HCT116 (cell line): ENCODE data around the gene RXFP1. TPM values are rescaled to one million over a fixed set of nuclear protein-coding genes. Genes with fewer than 3 reads are reported as not detected.

ENCODE experiments used
- ATAC-seq: fragments of 200-7000 bp; cut with Tn5 transposase; 2 replicates; pipeline ENCODE4 v1.9.1; 2020; ENCODE audit warnings: mild to moderate bottlenecking, moderate library complexity
- BruUV-seq: library from RNA; stranded (reverse); fragments of 400-500 nt; replicated peaks from 2 replicates; lab custom pipeline; 2021; lab: Mats Ljungman, UMichigan
- CTCF ChIA-PET: fragments of 300-600 bp; sonication (Branson Sonifier 250); formaldehyde crosslinking; loops from one replicate; lab custom pipeline; 2021; ENCODE audit warnings: antibody characterized with exemption; lab: Charles Lee
- POLR2A ChIA-PET: fragments of 300-600, 350-600 bp; sonication (Branson Sonifier 250); formaldehyde crosslinking; loops from one replicate; lab custom pipeline; 2021; ENCODE audit warnings: antibody characterized with exemption; lab: Charles Lee
- RAD21 ChIA-PET, 2 experiments: fragments of 300-600 bp; sonication (Branson Sonifier 250); formaldehyde crosslinking; loops; one replicate each; lab custom pipeline; 2023; ENCODE audit warnings: low total read pairs in 2 of 2; ENCODE audit not compliant: uncharacterized antibody in 2 of 2, unreplicated experiment in 2 of 2, low non-redundant PET in 1 of 2; lab: Charles Lee
- DNase-seq: peaks from one replicate; pipeline ENCODE4 v3.0.0-alpha.2; 2010; ENCODE audit warnings: low read depth, low spot score
- H2AFZ ChIP-seq: fragments of 200-600 bp; shearing (Covaris generic), sonication (generic); 2 replicates; pipeline ENCODE4 v1.6.1; 2017; ENCODE audit warnings: low read depth, mixed run types, mixed read lengths, antibody characterized with exemption, low read length; ENCODE audit not compliant: poor library complexity, severe bottlenecking
- H3K27ac ChIP-seq: 2 replicates; pipeline ENCODE4 v1.5.1; 2012; ENCODE audit warnings: low read depth, low read length
- H3K27me3 ChIP-seq: fragments of 200-600 bp; sonication (generic); 2 replicates; pipeline ENCODE4 v1.6.1; 2016; ENCODE audit warnings: mixed run types, low read length, mixed read lengths; ENCODE audit not compliant: insufficient read depth
- H3K36me3 ChIP-seq, 2 experiments: fragments of 200-500 bp in 1 of 2; fragments of 200-600 bp in 1 of 2; sonication (Bioruptor generic) in 1 of 2; sonication (generic) in 1 of 2; 2 replicates each; pipeline versions ENCODE4 v1.5.1 to v1.6.1; 2014 to 2016; ENCODE audit warnings: low read length in 2 of 2, inconsistent platforms in 1 of 2, mixed read lengths in 1 of 2, mixed run types in 1 of 2; ENCODE audit not compliant: insufficient read depth in 2 of 2, control insufficient read depth in 1 of 2
- H3K4me1 ChIP-seq, 2 experiments: fragments of 200-600 bp in 1 of 2; sonication (generic) in 1 of 2; 2 replicates each; pipeline versions ENCODE4 v1.5.1 to v1.6.1; 2012 to 2017; ENCODE audit warnings: low read length in 2 of 2, inconsistent platforms in 1 of 2, mild to moderate bottlenecking in 1 of 2, mixed read lengths in 1 of 2, mixed run types in 1 of 2, moderate library complexity in 1 of 2; ENCODE audit not compliant: insufficient read depth in 2 of 2, control insufficient read depth in 1 of 2
- H3K4me2 ChIP-seq: fragments of 200-600 bp; sonication (generic); 2 replicates; pipeline ENCODE4 v1.6.1; 2017; ENCODE audit warnings: mixed run types, low read length, mixed read lengths
- H3K4me3 ChIP-seq, 2 experiments: fragments of 200-600 bp in 1 of 2; sonication (generic) in 1 of 2; replicated peaks in 1 of 2; 2 replicates each; pipeline ENCODE4 v1.5.1; 2011 to 2016; ENCODE audit warnings: low read length in 2 of 2, control low read depth in 1 of 2, low read depth in 1 of 2, mild to moderate bottlenecking in 1 of 2, mixed read lengths in 1 of 2, mixed run types in 1 of 2
- H3K79me2 ChIP-seq: fragments of 200-600 bp; sonication (generic); 2 replicates; pipeline ENCODE4 v1.6.1; 2017; ENCODE audit warnings: mild to moderate bottlenecking, mixed run types, low read length, moderate library complexity, mixed read lengths; ENCODE audit not compliant: insufficient read depth
- H3K9ac ChIP-seq: fragments of 200-600 bp; sonication (generic); 2 replicates; pipeline ENCODE4 v1.6.1; 2016; ENCODE audit warnings: low read length, mixed read lengths
- H3K9me2 ChIP-seq: fragments of 200-600 bp; sonication (generic), shearing (Covaris generic); 2 replicates; pipeline ENCODE4 v1.6.1; 2017; ENCODE audit warnings: mixed run types, mild to moderate bottlenecking, moderate library complexity; ENCODE audit not compliant: insufficient read depth
- H3K9me3 ChIP-seq, 2 experiments: fragments of 200-500 bp in 1 of 2; fragments of 200-600 bp in 1 of 2; sonication (Bioruptor generic) in 1 of 2; sonication (generic) in 1 of 2; 2 replicates each; pipeline ENCODE4 v1.6.1; 2014 to 2017; ENCODE audit warnings: low read length in 2 of 2, mixed read lengths in 2 of 2, inconsistent platforms in 1 of 2, low read depth in 1 of 2, mild to moderate bottlenecking in 1 of 2, mixed run types in 1 of 2, moderate library complexity in 1 of 2; ENCODE audit not compliant: control insufficient read depth in 1 of 2, insufficient read depth in 1 of 2
- H4K20me1 ChIP-seq: fragments of 200-600 bp; sonication (generic), shearing (Covaris generic); 2 replicates; pipeline ENCODE4 v1.6.1; 2017; ENCODE audit warnings: mixed run types, mild to moderate bottlenecking, moderate library complexity; ENCODE audit not compliant: insufficient read depth
- CEBPB ChIP-seq: IDR thresholded peaks from 2 replicates; pipeline ENCODE4 v1.6.1; 2012; ENCODE audit warnings: low read depth
- EZH2 ChIP-seq: fragments of 200-600 bp; sonication (generic); IDR thresholded peaks from 2 replicates; pipeline ENCODE4 v1.6.1; 2017; ENCODE audit warnings: antibody characterized with exemption, mixed run types
- EZH2phosphoT487 ChIP-seq: fragments of 200-600 bp; IDR thresholded peaks from 2 replicates; pipeline ENCODE4 v1.6.1; 2018; ENCODE audit warnings: antibody characterized with exemption, borderline replicate concordance
- MAX ChIP-seq: IDR thresholded peaks from 2 replicates; pipeline ENCODE4 v1.6.1; 2012
- POLR2A ChIP-seq: IDR thresholded peaks from 2 replicates; pipeline ENCODE4 v1.7.0; 2011; ENCODE audit warnings: borderline replicate concordance; ENCODE audit not compliant: insufficient read depth, insufficient read length; ENCODE audit errors: extremely low read depth
- SIN3A ChIP-seq: IDR thresholded peaks from 2 replicates; pipeline ENCODE4 v1.6.1; 2012; ENCODE audit warnings: low read depth
- SP1 ChIP-seq: IDR thresholded peaks from 2 replicates; pipeline ENCODE4 v1.6.1; 2012; ENCODE audit warnings: low read depth
- SRF ChIP-seq: IDR thresholded peaks from 2 replicates; pipeline ENCODE4 v1.6.1; 2012; ENCODE audit warnings: low read depth
- ZFX ChIP-seq: fragments of 450-650 bp; IDR thresholded peaks from 2 replicates; pipeline ENCODE4 v1.6.1; 2017
- intact Hi-C: fragments of 100-400 bp; cut with micrococcal nuclease; formaldehyde crosslinking; loops from 2 replicates; pipeline ENCODE4 v1.10.0; 2022
- total RNA-seq: library from RNA; stranded (reverse); gene quantifications from one replicate; pipeline ENCODE4 v1.2.1, GENCODE V29; 2021; ENCODE audit not compliant: unreplicated experiment
- TF ChIP-seq, protein P1 (sequence below): IDR thresholded peaks from 2 replicates; pipeline ENCODE4 v1.6.1; 2012; ENCODE audit warnings: low read depth
- TF ChIP-seq, protein P2 (sequence below), 3 experiments: fragments of 200-600 bp in 1 of 3; sonication (generic) in 1 of 3; IDR thresholded peaks in 2 of 3; conservative IDR thresholded peaks in 1 of 3; 2 replicates each; pipeline ENCODE4 v1.5.1; 2012 to 2017; ENCODE audit warnings: low read depth in 2 of 3, low read length in 2 of 3, antibody characterized with exemption in 1 of 3, borderline replicate concordance in 1 of 3, control low read depth in 1 of 3, mild to moderate bottlenecking in 1 of 3, mixed read lengths in 1 of 3, mixed run types in 1 of 3, moderate library complexity in 1 of 3; ENCODE audit not compliant: insufficient read depth in 1 of 3
- TF ChIP-seq, protein P3 (sequence below): IDR thresholded peaks from 2 replicates; pipeline ENCODE4 v1.6.1; 2012

Gene RXFP1
- total RNA-seq, 1 experiment from 2014 or later, result not detected

- TF ChIP-seq, protein P1, sequence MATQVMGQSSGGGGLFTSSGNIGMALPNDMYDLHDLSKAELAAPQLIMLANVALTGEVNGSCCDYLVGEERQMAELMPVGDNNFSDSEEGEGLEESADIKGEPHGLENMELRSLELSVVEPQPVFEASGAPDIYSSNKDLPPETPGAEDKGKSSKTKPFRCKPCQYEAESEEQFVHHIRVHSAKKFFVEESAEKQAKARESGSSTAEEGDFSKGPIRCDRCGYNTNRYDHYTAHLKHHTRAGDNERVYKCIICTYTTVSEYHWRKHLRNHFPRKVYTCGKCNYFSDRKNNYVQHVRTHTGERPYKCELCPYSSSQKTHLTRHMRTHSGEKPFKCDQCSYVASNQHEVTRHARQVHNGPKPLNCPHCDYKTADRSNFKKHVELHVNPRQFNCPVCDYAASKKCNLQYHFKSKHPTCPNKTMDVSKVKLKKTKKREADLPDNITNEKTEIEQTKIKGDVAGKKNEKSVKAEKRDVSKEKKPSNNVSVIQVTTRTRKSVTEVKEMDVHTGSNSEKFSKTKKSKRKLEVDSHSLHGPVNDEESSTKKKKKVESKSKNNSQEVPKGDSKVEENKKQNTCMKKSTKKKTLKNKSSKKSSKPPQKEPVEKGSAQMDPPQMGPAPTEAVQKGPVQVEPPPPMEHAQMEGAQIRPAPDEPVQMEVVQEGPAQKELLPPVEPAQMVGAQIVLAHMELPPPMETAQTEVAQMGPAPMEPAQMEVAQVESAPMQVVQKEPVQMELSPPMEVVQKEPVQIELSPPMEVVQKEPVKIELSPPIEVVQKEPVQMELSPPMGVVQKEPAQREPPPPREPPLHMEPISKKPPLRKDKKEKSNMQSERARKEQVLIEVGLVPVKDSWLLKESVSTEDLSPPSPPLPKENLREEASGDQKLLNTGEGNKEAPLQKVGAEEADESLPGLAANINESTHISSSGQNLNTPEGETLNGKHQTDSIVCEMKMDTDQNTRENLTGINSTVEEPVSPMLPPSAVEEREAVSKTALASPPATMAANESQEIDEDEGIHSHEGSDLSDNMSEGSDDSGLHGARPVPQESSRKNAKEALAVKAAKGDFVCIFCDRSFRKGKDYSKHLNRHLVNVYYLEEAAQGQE, result no peak
These were observed 89.1 kb downstream of the RXFP1 start (continued) for GRCh38 chr4:158610790-158611189.

DNA sequence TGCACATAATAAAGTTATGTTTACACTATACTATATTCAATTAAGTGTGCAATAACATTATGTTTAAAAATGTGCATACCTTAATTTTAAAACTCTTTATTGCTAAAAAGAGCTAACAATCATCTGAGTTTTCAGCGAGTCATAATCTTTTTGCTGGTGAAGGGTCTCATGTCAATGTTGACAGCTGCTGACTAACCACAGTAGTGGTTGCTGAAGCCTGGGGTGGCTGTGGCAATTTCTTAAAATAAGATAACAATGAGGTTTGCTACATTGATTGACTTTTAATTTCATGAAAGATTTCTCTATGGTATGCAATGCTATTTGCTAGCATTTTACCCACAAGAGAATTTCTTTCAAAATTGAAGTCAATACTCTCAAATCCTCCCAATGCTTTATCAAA is 91.4 kb downstream of the RXFP1 start:
- ChIA-PET CTCF (no interaction called here), POLR2A (no interaction called here), RAD21 (no interaction called here)
- Histone ChIP-seq H4K20me1 (no peaks in the 10 kb centered on the region), H3K9me3 (no peaks in the 10 kb centered on the region), H3K4me3 (no peak overlapping the region), H3K4me1 (no peaks in the 10 kb centered on the region), H2AFZ (no peak overlapping the region), H3K27me3 (no peaks in the 10 kb centered on the region), H3K79me2 (no peaks in the 10 kb centered on the region), H3K9me2 (no peaks in the 10 kb centered on the region), H3K36me3 (no peaks in the 10 kb centered on the region), H3K9ac (no peak overlapping the region), H3K27ac (no peak overlapping the region), H3K4me2 (no peak overlapping the region)
- TF ChIP-seq SIN3A (no peak), ZFX (no peak), SRF (no peak), EZH2phosphoT487 (no peak), SP1 (no peak), CEBPB (no peak), EZH2 (no peak), POLR2A (no peak), MAX (no peak)
- TF ChIP-seq, protein P2, sequence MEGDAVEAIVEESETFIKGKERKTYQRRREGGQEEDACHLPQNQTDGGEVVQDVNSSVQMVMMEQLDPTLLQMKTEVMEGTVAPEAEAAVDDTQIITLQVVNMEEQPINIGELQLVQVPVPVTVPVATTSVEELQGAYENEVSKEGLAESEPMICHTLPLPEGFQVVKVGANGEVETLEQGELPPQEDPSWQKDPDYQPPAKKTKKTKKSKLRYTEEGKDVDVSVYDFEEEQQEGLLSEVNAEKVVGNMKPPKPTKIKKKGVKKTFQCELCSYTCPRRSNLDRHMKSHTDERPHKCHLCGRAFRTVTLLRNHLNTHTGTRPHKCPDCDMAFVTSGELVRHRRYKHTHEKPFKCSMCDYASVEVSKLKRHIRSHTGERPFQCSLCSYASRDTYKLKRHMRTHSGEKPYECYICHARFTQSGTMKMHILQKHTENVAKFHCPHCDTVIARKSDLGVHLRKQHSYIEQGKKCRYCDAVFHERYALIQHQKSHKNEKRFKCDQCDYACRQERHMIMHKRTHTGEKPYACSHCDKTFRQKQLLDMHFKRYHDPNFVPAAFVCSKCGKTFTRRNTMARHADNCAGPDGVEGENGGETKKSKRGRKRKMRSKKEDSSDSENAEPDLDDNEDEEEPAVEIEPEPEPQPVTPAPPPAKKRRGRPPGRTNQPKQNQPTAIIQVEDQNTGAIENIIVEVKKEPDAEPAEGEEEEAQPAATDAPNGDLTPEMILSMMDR (IDR thresholded peaks at IDR 0.05 in 2 of 3, conservative IDR thresholded peaks at IDR 0.05 in 1 of 3; ENCODE audit: borderline replicate concordance in 1 of 3, insufficient read depth in 1 of 3, low read depth in 2 of 3, low read length in 2 of 3), result no peak
- TF ChIP-seq, protein P3, sequence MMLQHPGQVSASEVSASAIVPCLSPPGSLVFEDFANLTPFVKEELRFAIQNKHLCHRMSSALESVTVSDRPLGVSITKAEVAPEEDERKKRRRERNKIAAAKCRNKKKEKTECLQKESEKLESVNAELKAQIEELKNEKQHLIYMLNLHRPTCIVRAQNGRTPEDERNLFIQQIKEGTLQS, result no peak
- BruUV-seq, result no TSS peak
- no peak for ATAC-seq
- no peak for DNase-seq
- intact Hi-C loops, result no loop called here
